T-helper 1 cell (primary cell): Measurements from ENCODE around the gene SEC16A.

Experiments used
- DNase-seq, 5 donors: peaks; one replicate each; pipeline ENCODE4 v3.0.0-alpha.2; 2012 to 2020

SEC16A gene

GRCh38 chr9:136519263-136520052 lies 36.6 kb upstream of the SEC16A start:
- no peak for DNase-seq

- no peak for DNase-seq
Observed at GRCh38 chr9:136518623-136519022, 35.8 kb upstream of the SEC16A start.

GRCh38 chr9:136517950-136518349 lies 35.1 kb upstream of the SEC16A start:
- DNase-seq: no peak

GRCh38 chr9:136517012-136517743 lies 34.3 kb upstream of the SEC16A start:
- DNase-seq: no peak

GRCh38 chr9:136516191-136516654 lies 33.4 kb upstream of the SEC16A start:
- no peak for DNase-seq

GRCh38 chr9:136515276-136515675 lies 32.4 kb upstream of the SEC16A start:
- DNase-seq: no peak

GRCh38 chr9:136514022-136514714 lies 31.3 kb upstream of the SEC16A start:
- no peak for DNase-seq

GRCh38 chr9:136513191-136513590 lies 30.4 kb upstream of the SEC16A start:
- no peak for DNase-seq

GRCh38 chr9:136512651-136513071 lies 29.8 kb upstream of the SEC16A start:
- peak in 1 of 5 donors; percentile 30 for DNase-seq

GRCh38 chr9:136511670-136512592 lies 29.1 kb upstream of the SEC16A start:
- DNase-seq: no peak

GRCh38 chr9:136511144-136511669 lies 28.4 kb upstream of the SEC16A start:
- no peak for DNase-seq

- DNase-seq: no peak
Observed at GRCh38 chr9:136510561-136510960, 27.7 kb upstream of the SEC16A start.

GRCh38 chr9:136509549-136509948 lies 26.7 kb upstream of the SEC16A start:
- DNase-seq: no peak

GRCh38 chr9:136508729-136509500 lies 26.1 kb upstream of the SEC16A start:
- DNase-seq: no peak

- DNase-seq: no peak
Observed at GRCh38 chr9:136507992-136508375, 25.1 kb upstream of the SEC16A start.

GRCh38 chr9:136507221-136507991 lies 24.6 kb upstream of the SEC16A start:
- no peak for DNase-seq

GRCh38 chr9:136506425-136506824 lies 23.6 kb upstream of the SEC16A start:
- DNase-seq: no peak

GRCh38 chr9:136505406-136506403 lies 22.9 kb upstream of the SEC16A start:
- DNase-seq: no peak
